IPS DF 6.9 (cell line): ENCODE results near the gene EEPD1.

ENCODE experiments used
- DNase-seq: peaks from one replicate; pipeline ENCODE4 v3.0.0-alpha.2; 2013; ENCODE audit warnings: low read depth, low spot score
- H3K27ac ChIP-seq: one replicate; pipeline ENCODE4 v1.5.1; 2013; ENCODE audit warnings: low read length, control low read depth
- H3K27me3 ChIP-seq: 2 replicates; pipeline ENCODE4 v1.6.1; 2013; ENCODE audit warnings: mild to moderate bottlenecking, low read length; ENCODE audit not compliant: control insufficient read depth, insufficient read depth
- H3K36me3 ChIP-seq: 2 replicates; pipeline ENCODE4 v1.6.1; 2013; ENCODE audit warnings: low read length; ENCODE audit not compliant: control insufficient read depth, insufficient read depth
- H3K4me1 ChIP-seq: 2 replicates; pipeline ENCODE4 v1.6.1; 2013; ENCODE audit warnings: low read length; ENCODE audit not compliant: control insufficient read depth, insufficient read depth
- H3K4me3 ChIP-seq: 2 replicates; pipeline ENCODE4 v1.5.1; 2013; ENCODE audit warnings: mild to moderate bottlenecking, low read length
- H3K9me3 ChIP-seq: 2 replicates; pipeline ENCODE4 v1.6.1; 2013; ENCODE audit warnings: low read length, inconsistent platforms; ENCODE audit not compliant: control insufficient read depth, insufficient read depth
- WGBS: extraction: QIAGEN DNeasy Blood & Tissue Kit; methylation state at CpG from one replicate; pipeline ENCODE4 v1.1.7; 2013; ENCODE audit warnings: mixed read lengths, missing lambda C conversion rate; ENCODE audit not compliant: insufficient read length, insufficient coverage; 5-methylcytosine and 5-hydroxymethylcytosine counted together

The EEPD1 gene

GRCh38 chr7:36157527-36158320 lies 4.7 kb downstream of the EEPD1 start:
- no peaks in the 10 kb centered on the region for H3K36me3 ChIP-seq
- no peaks in the 10 kb centered on the region for H3K4me1 ChIP-seq
- no peak for DNase-seq
- H3K9me3 ChIP-seq = no peaks in the 10 kb centered on the region
- H3K27me3 ChIP-seq = no peaks in the 10 kb centered on the region
- H3K27ac ChIP-seq = no peak overlapping the region
- WGBS = no CpG with 5 or more reads among the region's 9 CpGs
- H3K4me3 ChIP-seq = no peak overlapping the region

GRCh38 chr7:36158321-36158605 lies 5.2 kb downstream of the EEPD1 start:
- no peaks in the 10 kb centered on the region for H3K27me3 ChIP-seq
- no peak overlapping the region for H3K4me3 ChIP-seq
- H3K27ac ChIP-seq = no peak overlapping the region
- H3K4me1 ChIP-seq = no peaks in the 10 kb centered on the region
- no CpG with 5 or more reads among the region's 2 CpGs for WGBS
- no peaks in the 10 kb centered on the region for H3K36me3 ChIP-seq
- DNase-seq = no peak
- no peaks in the 10 kb centered on the region for H3K9me3 ChIP-seq

- no peaks in the 10 kb centered on the region for H3K27me3 ChIP-seq
- no peaks in the 10 kb centered on the region for H3K9me3 ChIP-seq
- H3K27ac ChIP-seq = no peak overlapping the region
- 100% methylated on average over 1 of the region's 3 CpGs for WGBS
- DNase-seq = no peak
- H3K4me1 ChIP-seq = no peaks in the 10 kb centered on the region
- no peak overlapping the region for H3K4me3 ChIP-seq
- H3K36me3 ChIP-seq = no peaks in the 10 kb centered on the region
Observed at GRCh38 chr7:36159618-36160017, 6.6 kb downstream of the EEPD1 start.

- H3K36me3 ChIP-seq = no peaks in the 10 kb centered on the region
- no CpG with 5 or more reads among the region's 5 CpGs for WGBS
- H3K4me1 ChIP-seq = no peaks in the 10 kb centered on the region
- DNase-seq = no peak
- no peak overlapping the region for H3K4me3 ChIP-seq
- H3K9me3 ChIP-seq = no peaks in the 10 kb centered on the region
- no peak overlapping the region for H3K27ac ChIP-seq
- H3K27me3 ChIP-seq = no peaks in the 10 kb centered on the region
Observed at GRCh38 chr7:36160313-36160712, 7.3 kb downstream of the EEPD1 start.

GRCh38 chr7:36161996-36162395 lies 8.9 kb downstream of the EEPD1 start:
- Histone ChIP-seq H3K9me3 (no peaks in the 10 kb centered on the region), H3K36me3 (no peaks in the 10 kb centered on the region), H3K27me3 (no peaks in the 10 kb centered on the region), H3K27ac (no peak overlapping the region), H3K4me1 (no peaks in the 10 kb centered on the region), H3K4me3 (no peak overlapping the region)
- WGBS = no CpG with 5 or more reads among the region's 1 CpG
- no peak for DNase-seq

GRCh38 chr7:36165059-36165458 lies 12.0 kb downstream of the EEPD1 start:
- no peaks in the 10 kb centered on the region for H3K4me1 ChIP-seq
- H3K4me3 ChIP-seq = no peak overlapping the region
- no peaks in the 10 kb centered on the region for H3K36me3 ChIP-seq
- no peaks in the 10 kb centered on the region for H3K27me3 ChIP-seq
- no peak overlapping the region for H3K27ac ChIP-seq
- no peak for DNase-seq
- H3K9me3 ChIP-seq = no peaks in the 10 kb centered on the region
- no CpG with 5 or more reads among the region's 2 CpGs for WGBS

GRCh38 chr7:36165802-36166201 lies 12.7 kb downstream of the EEPD1 start:
- no peaks in the 10 kb centered on the region for H3K36me3 ChIP-seq
- no peaks in the 10 kb centered on the region for H3K9me3 ChIP-seq
- DNase-seq = no peak
- H3K27me3 ChIP-seq = no peaks in the 10 kb centered on the region
- no peak overlapping the region for H3K27ac ChIP-seq
- no peaks in the 10 kb centered on the region for H3K4me1 ChIP-seq
- H3K4me3 ChIP-seq = no peak overlapping the region
- WGBS = no CpG with 5 or more reads among the region's 4 CpGs

GRCh38 chr7:36167403-36168050 lies 14.5 kb downstream of the EEPD1 start:
- Histone ChIP-seq H3K36me3 (no peaks in the 10 kb centered on the region), H3K27me3 (no peaks in the 10 kb centered on the region), H3K9me3 (no peaks in the 10 kb centered on the region), H3K4me3 (no peak overlapping the region), H3K4me1 (no peaks in the 10 kb centered on the region), H3K27ac (no peak overlapping the region)
- WGBS = no CpG with 5 or more reads among the region's 12 CpGs
- no peak for DNase-seq

- Histone ChIP-seq H3K4me1 (no peaks in the 10 kb centered on the region), H3K36me3 (no peaks in the 10 kb centered on the region), H3K27me3 (no peaks in the 10 kb centered on the region), H3K27ac (no peak overlapping the region), H3K9me3 (no peaks in the 10 kb centered on the region), H3K4me3 (no peak overlapping the region)
- no CpG with 5 or more reads among the region's 2 CpGs for WGBS
- DNase-seq = no peak
Observed at GRCh38 chr7:36171503-36171902, 18.4 kb downstream of the EEPD1 start.

GRCh38 chr7:36175886-36176285 lies 22.8 kb downstream of the EEPD1 start:
- no CpG with 5 or more reads among the region's 8 CpGs for WGBS
- Histone ChIP-seq H3K4me1 (no peaks in the 10 kb centered on the region), H3K36me3 (no peaks in the 10 kb centered on the region), H3K27me3 (no peaks in the 10 kb centered on the region), H3K4me3 (no peak overlapping the region), H3K9me3 (no peaks in the 10 kb centered on the region), H3K27ac (no peak overlapping the region)
- no peak for DNase-seq

- no CpG with 5 or more reads among the region's 4 CpGs for WGBS
- no peaks in the 10 kb centered on the region for H3K4me1 ChIP-seq
- no peaks in the 10 kb centered on the region for H3K36me3 ChIP-seq
- no peak overlapping the region for H3K4me3 ChIP-seq
- H3K9me3 ChIP-seq = no peaks in the 10 kb centered on the region
- DNase-seq = no peak
- H3K27me3 ChIP-seq = no peaks in the 10 kb centered on the region
- no peak overlapping the region for H3K27ac ChIP-seq
Observed at GRCh38 chr7:36176697-36177096, 23.6 kb downstream of the EEPD1 start.
